ENCODE data around the gene LUC7L. TPM values are rescaled to one million over a fixed set of nuclear protein-coding genes. Genes with fewer than 3 reads are reported as not detected.
"Not testable (repeated sequence)": the region's sequence is repeated elsewhere in the genome, so short reads cannot be mapped to it uniquely, and the experiment has no call there.

LUC7L gene
- total RNA-seq, 1 donor from 2014 or later: 23.3 TPM

DNA sequence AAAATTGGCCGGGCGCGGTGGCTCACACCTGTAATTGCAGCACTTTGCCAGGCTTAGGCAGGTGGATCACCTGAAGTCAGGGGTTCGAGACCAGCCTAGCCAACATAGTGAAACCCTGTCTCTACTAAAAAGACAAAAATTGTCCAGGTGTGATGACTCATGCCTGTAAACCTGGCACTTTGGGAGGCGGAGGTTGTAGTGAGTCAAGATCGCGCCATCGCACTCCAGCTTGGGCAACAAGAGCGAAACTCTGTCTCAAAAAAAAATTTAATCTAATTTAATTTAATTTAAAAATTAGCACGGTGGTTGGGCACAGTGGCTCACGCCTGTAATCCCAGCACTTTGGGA, 50.6 kb downstream of the LUC7L start:
- no peak for ATAC-seq

DNA sequence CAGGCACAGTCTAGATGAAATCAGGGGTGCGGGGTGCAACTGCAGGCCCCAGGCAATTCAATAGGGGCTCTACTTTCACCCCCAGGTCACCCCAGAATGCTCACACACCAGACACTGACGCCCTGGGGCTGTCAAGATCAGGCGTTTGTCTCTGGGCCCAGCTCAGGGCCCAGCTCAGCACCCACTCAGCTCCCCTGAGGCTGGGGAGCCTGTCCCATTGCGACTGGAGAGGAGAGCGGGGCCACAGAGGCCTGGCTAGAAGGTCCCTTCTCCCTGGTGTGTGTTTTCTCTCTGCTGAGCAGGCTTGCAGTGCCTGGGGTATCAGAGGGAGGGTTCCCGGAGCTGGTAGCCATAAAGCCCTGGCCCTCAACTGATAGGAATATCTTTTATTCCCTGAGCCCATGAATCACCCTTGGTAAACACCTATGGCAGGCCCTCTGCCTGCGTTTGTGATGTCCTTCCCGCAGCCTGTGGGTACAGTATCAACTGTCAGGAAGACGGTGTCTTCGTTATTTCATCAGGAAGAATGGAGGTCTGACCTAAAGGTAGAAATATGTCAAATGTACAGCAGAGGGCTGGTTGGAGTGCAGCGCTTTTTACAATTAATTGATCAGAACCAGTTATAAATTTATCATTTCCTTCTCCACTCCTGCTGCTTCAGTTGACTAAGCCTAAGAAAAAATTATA, 51.1 kb downstream of the LUC7L start:
- ATAC-seq: no peak

DNA sequence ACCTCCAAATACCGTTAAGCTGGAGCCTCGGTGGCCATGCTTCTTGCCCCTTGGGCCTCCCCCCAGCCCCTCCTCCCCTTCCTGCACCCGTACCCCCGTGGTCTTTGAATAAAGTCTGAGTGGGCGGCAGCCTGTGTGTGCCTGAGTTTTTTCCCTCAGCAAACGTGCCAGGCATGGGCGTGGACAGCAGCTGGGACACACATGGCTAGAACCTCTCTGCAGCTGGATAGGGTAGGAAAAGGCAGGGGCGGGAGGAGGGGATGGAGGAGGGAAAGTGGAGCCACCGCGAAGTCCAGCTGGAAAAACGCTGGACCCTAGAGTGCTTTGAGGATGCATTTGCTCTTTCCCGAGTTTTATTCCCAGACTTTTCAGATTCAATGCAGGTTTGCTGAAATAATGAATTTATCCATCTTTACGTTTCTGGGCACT, 51.8 kb downstream of the LUC7L start:
- no peak for ATAC-seq

DNA sequence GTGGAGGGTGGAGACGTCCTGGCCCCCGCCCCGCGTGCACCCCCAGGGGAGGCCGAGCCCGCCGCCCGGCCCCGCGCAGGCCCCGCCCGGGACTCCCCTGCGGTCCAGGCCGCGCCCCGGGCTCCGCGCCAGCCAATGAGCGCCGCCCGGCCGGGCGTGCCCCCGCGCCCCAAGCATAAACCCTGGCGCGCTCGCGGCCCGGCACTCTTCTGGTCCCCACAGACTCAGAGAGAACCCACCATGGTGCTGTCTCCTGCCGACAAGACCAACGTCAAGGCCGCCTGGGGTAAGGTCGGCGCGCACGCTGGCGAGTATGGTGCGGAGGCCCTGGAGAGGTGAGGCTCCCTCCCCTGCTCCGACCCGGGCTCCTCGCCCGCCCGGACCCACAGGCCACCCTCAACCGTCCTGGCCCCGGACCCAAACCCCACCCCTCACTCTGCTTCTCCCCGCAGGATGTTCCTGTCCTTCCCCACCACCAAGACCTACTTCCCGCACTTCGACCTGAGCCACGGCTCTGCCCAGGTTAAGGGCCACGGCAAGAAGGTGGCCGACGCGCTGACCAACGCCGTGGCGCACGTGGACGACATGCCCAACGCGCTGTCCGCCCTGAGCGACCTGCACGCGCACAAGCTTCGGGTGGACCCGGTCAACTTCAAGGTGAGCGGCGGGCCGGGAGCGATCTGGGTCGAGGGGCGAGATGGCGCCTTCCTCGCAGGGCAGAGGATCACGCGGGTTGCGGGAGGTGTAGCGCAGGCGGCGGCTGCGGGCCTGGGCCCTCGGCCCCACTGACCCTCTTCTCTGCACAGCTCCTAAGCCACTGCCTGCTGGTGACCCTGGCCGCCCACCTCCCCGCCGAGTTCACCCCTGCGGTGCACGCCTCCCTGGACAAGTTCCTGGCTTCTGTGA, 52.5 kb downstream of the LUC7L start, which contains the start of gene HBA1:
HBA1 (plus strand) TSS at position 204 of the 906 bp plus-strand sequence; CDS start at position 241, 37 bp downstream.
- ATAC-seq: peak; percentile 42

DNA sequence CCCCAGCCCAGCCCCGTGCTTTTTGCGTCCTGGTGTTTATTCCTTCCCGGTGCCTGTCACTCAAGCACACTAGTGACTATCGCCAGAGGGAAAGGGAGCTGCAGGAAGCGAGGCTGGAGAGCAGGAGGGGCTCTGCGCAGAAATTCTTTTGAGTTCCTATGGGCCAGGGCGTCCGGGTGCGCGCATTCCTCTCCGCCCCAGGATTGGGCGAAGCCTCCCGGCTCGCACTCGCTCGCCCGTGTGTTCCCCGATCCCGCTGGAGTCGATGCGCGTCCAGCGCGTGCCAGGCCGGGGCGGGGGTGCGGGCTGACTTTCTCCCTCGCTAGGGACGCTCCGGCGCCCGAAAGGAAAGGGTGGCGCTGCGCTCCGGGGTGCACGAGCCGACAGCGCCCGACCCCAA, 53.2 kb downstream of the LUC7L start:
- ATAC-seq: peak; percentile 2

DNA sequence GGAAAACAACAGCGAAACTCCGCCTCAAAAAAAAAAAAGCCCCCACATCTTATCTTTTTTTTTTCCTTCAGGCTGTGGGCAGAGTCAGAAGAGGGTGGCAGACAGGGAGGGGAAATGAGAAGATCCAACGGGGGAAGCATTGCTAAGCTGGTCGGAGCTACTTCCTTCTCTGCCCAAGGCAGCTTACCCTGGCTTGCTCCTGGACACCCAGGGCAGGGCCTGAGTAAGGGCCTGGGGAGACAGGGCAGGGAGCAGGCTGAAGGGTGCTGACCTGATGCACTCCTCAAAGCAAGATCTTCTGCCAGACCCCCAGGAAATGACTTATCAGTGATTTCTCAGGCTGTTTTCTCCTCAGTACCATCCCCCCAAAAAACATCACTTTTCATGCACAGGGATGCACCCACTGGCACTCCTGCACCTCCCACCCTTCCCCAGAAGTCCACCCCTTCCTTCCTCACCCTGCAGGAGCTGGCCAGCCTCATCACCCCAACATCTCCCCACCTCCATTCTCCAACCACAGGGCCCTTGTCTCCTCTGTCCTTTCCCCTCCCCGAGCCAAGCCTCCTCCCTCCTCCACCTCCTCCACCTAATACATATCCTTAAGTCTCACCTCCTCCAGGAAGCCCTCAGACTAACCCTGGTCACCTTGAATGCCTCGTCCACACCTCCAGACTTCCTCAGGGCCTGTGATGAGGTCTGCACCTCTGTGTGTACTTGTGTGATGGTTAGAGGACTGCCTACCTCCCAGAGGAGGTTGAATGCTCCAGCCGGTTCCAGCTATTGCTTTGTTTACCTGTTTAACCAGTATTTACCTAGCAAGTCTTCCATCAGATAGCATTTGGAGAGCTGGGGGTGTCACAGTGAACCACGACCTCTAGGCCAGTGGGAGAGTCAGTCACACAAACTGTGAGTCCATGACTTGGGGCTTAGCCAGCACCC, 54.0 kb downstream of the LUC7L start:
- no peak for ATAC-seq

DNA sequence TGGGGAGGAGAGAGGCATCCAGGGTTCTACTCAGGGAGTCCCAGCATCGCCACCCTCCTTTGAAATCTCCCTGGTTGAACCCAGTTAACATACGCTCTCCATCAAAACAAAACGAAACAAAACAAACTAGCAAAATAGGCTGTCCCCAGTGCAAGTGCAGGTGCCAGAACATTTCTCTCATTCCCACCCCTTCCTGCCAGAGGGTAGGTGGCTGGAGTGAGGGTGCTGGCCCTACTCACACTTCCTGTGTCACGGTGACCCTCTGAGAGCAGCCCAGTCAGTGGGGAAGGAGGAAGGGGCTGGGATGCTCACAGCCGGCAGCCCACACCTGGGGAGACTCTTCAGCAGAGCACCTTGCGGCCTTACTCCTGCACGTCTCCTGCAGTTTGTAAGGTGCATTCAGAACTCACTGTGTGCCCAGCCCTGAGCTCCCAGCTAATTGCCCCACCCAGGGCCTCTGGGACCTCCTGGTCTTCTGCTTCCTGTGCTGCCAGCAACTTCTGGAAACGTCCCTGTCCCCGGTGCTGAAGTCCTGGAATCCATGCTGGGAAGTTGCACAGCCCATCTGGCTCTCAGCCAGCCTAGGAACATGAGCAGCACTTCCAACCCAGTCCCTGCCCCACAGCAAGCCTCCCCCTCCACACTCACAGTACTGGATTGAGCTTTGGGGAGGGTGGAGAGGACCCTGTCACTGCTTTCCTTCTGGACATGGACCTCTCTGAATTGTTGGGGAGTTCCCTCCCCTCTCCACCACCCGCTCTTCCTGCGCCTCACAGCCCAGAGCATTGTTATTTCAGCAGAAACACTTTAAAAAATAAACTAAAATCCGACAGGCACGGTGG, 55.1 kb downstream of the LUC7L start:
- ATAC-seq: peak; percentile 11

DNA sequence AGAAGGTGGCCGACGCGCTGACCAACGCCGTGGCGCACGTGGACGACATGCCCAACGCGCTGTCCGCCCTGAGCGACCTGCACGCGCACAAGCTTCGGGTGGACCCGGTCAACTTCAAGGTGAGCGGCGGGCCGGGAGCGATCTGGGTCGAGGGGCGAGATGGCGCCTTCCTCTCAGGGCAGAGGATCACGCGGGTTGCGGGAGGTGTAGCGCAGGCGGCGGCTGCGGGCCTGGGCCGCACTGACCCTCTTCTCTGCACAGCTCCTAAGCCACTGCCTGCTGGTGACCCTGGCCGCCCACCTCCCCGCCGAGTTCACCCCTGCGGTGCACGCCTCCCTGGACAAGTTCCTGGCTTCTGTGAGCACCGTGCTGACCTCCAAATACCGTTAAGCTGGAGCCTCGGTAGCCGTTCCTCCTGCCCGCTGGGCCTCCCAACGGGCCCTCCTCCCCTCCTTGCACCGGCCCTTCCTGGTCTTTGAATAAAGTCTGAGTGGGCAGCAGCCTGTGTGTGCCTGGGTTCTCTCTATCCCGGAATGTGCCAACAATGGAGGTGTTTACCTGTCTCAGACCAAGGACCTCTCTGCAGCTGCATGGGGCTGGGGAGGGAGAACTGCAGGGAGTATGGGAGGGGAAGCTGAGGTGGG, 55.9 kb downstream of the LUC7L start:
- not testable (repeated sequence) for ATAC-seq

DNA sequence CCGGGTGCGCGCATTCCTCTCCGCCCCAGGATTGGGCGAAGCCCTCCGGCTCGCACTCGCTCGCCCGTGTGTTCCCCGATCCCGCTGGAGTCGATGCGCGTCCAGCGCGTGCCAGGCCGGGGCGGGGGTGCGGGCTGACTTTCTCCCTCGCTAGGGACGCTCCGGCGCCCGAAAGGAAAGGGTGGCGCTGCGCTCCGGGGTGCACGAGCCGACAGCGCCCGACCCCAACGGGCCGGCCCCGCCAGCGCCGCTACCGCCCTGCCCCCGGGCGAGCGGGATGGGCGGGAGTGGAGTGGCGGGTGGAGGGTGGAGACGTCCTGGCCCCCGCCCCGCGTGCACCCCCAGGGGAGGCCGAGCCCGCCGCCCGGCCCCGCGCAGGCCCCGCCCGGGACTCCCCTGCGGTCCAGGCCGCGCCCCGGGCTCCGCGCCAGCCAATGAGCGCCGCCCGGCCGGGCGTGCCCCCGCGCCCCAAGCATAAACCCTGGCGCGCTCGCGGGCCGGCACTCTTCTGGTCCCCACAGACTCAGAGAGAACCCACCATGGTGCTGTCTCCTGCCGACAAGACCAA, 56.8 kb downstream of the LUC7L start, which contains the start of gene HBA2:
HBA2 (plus strand) TSS at position 503 of the 568 bp plus-strand sequence; CDS start at position 540, 37 bp downstream.
- peak; percentile 23 for ATAC-seq

DNA sequence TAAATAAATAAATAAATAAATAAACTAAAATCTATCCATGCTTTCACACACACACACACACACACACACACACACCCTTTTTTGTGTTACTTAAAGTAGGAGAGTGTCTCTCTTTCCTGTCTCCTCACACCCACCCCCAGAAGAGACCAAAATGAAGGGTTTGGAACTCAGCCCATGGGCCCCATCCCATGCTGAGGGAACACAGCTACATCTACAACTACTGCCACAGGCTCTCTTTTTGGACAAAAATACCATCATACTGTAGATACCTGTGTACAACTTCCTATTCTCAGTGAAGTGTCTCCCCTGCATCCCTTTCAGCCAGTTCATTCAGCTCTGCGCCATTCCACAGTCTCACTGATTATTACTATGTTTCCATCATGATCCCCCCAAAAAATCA, 58.5 kb downstream of the LUC7L start:
- ATAC-seq: no peak

DNA sequence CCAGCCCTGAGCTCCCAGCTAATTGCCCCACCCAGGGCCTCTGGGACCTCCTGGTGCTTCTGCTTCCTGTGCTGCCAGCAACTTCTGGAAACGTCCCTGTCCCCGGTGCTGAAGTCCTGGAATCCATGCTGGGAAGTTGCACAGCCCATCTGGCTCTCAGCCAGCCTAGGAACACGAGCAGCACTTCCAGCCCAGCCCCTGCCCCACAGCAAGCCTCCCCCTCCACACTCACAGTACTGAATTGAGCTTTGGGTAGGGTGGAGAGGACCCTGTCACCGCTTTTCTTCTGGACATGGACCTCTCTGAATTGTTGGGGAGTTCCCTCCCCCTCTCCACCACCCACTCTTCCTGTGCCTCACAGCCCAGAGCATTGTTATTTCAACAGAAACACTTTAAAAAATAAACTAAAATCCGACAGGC, 59.2 kb downstream of the LUC7L start:
- peak; percentile 37 for ATAC-seq

DNA sequence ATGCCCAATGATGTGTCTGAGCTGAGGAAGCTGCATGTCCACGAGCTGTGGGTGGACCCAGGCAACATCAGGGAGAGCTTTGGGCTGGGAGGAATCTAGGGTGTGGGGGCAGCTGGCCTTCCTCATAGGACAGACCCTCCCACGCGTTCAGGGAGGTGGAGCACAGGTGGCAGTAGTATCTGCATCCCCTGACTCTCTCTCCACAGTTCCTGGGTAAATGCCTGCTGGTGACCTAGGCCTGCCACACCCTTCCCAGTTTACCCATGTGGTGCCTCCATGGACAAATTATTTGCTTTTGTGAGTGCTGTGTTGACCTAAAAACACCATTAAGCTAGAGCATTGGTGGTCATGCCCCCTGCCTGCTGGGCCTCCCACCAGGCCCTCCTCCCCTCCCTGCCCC, 60.2 kb downstream of the LUC7L start:
- no peak for ATAC-seq

DNA sequence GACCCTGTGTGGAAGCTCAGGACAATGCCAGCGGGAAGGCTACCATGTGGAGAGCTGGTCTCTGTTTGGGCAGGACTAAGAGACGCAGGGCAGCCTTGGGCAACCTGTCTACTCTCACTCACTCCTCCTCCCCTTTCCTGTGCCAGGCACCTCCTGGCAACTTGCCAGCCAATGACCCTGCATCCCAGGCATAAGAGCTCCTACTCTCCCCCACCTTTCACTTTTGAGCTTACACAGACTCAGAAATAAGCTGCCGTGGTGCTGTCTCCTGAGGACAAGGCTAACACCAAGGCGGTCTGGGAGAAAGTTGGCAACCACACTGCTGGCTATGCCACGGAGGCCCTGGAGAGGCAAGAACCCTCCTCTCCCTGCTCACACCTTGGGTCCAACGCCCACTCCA, 60.8 kb downstream of the LUC7L start:
- no peak for ATAC-seq

DNA sequence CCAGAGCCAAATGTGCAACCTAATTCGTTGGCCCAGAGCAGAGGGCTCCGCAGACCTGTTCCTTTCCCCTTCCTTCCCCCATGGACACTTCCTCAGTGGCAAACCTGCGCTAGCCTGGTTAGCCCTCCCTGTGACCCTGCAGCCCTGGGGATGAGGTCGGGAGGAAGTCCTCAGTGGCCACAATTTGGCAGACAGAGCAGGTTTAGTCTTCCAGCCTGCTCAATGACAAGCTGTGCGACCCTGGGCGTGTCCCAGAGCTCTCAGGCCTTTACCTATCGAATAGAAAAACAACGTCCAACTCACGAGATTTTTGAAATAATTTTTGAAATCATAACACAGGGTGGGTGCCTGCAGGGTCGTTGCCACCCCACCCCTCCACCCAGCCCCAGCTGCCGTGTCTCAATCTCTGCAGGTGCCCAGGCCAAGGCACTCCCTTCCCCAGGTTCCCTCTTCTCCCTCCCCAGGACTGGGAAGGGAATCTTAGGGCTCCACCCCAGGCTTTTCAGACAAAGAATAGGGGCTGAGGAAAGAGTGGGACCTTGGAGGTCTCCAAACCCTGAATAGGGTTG, 62.0 kb downstream of the LUC7L start:
- no peak for ATAC-seq

DNA sequence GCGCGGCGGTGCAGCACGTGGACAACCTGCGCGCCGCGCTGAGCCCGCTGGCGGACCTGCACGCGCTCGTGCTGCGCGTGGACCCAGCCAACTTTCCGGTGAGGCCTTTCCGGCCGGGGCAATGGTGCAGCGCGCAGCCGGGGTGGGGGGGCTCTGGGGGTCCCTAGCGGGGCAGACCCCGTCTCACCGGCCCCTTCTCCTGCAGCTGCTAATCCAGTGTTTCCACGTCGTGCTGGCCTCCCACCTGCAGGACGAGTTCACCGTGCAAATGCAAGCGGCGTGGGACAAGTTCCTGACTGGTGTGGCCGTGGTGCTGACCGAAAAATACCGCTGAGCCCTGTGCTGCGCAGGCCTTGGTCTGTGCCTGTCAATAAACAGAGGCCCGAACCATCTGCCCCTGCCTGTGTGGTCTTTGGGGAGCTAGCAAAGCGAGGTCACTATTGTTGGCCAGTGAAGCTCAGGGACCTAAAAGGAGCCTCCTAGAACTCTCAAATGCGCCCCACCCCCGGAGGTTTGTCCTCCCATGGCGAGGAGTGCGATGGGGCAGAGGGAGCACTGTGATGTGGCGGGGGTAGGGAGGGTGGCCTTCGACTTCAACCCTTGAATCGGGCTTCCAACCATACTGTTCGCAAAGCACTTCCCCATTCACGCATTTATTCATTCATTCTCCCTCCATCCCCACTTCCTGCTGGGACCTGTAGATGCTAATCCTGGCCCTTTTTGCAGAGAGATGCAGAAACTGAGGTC, 62.7 kb downstream of the LUC7L start:
- ATAC-seq: no peak

DNA sequence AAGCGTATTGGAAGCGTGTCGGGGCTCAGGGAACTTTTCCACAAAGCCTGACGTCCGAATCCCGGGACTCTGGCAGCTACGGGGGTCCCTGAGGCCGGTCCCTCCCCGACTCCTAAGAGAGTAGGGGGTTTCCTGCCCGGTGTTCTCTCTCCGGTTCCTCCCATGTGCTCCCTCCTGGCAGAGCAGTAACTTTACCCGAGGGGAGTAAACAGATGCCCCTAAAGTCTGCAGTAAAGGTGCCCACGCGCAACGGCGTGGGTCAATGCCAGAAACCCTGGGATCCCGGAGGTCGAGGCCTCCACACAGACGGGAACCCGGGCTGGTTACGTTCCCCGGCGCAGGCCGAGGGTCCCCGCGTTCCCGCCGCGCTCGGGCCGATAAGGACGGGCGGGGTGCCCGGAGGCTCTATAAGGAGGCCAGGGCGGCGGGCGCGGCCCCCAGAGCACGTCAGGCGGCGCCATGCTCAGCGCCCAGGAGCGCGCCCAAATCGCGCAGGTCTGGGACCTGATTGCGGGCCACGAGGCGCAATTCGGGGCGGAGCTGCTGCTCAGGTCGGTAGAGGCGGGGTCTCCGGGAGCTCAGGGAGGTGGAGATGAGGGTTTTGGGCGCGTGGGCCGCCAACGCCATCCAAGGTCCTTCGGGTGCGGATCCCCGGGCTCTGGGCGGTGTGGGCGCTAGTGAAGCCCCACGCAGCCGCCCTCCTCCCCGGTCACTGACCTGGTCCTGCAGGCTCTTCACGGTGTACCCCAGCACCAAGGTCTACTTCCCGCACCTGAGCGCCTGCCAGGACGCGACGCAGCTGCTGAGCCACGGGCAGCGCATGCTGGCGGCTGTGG, 63.5 kb downstream of the LUC7L start, which contains the start of gene HBM:
HBM (plus strand) TSS at position 440 of the 836 bp plus-strand sequence; CDS start at position 460, 20 bp downstream.
- peak; percentile 4 for ATAC-seq

DNA sequence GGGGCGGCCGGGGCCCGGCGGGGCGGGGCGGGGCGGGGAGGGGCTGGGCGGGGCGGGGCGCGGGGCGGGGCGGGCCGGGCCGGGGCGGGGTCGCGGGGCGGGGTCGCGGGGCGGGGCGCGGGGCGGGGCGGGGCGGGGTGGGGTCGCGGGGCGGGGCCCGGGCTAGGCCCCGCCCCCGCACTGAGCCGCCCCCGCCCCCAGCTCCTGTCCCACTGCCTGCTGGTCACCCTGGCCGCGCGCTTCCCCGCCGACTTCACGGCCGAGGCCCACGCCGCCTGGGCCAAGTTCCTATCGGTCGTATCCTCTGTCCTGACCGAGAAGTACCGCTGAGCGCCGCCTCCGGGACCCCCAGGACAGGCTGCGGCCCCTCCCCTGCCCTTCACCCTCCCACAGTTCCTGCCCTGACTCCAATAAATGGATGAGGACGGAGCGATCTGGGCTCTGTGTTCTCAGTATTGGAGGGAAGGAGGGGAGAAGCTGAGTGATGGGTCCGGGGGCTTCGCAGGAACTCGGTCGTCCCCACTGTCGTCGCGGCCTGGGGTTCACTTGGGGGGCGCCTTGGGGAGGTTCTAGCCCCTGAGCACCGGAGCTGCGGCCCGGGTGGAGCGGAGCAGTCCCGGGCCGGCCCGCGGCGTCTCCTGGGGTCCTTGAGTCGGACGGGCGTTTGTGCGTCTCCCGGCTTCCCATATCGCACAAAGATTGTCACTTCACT, 64.3 kb downstream of the LUC7L start:
- ATAC-seq: peak; percentile 6
